Loucy (cell line): ENCODE measurements around the gene CPED1.

Source experiments
- H2AFZ ChIP-seq: fragments of 200-600 bp; sonication (generic); 2 replicates; pipeline ENCODE4 v1.6.0; 2016; ENCODE audit warnings: antibody characterized with exemption, mild to moderate bottlenecking, low read length, moderate library complexity
- H3F3A ChIP-seq: fragments of 200-600 bp; 2 replicates; pipeline ENCODE4 v1.6.0; 2016; ENCODE audit warnings: antibody characterized with exemption, low read depth, mild to moderate bottlenecking
- H3K27me3 ChIP-seq: fragments of 200-600 bp; sonication (generic); 2 replicates; pipeline ENCODE4 v1.6.1; 2014; ENCODE audit warnings: low read length, mild to moderate bottlenecking; ENCODE audit not compliant: insufficient read depth, poor library complexity, severe bottlenecking
- H3K36me3 ChIP-seq: fragments of 200-600 bp; sonication (generic); 2 replicates; pipeline ENCODE4 v1.6.1; 2016; ENCODE audit warnings: low read length; ENCODE audit not compliant: insufficient read depth
- H3K4me1 ChIP-seq: fragments of 200-600 bp; sonication (generic); 2 replicates; pipeline ENCODE4 v1.5.1; 2014; ENCODE audit warnings: low read length, mild to moderate bottlenecking; ENCODE audit not compliant: insufficient read depth, poor library complexity, severe bottlenecking
- H3K4me2 ChIP-seq: fragments of 200-600 bp; sonication (generic); 2 replicates; pipeline ENCODE4 v1.6.0; 2014; ENCODE audit warnings: antibody characterized with exemption, low read length, low read depth, mild to moderate bottlenecking; ENCODE audit not compliant: poor library complexity, severe bottlenecking
- H3K4me3 ChIP-seq: fragments of 200-600 bp; sonication (generic); 2 replicates; pipeline ENCODE4 v1.5.1; 2014; ENCODE audit warnings: low read length, mild to moderate bottlenecking, mixed read lengths; ENCODE audit not compliant: poor library complexity, severe bottlenecking
- H3K79me2 ChIP-seq: fragments of 200-600 bp; sonication (generic); 2 replicates; pipeline ENCODE4 v1.6.1; 2014; ENCODE audit warnings: low read length; ENCODE audit not compliant: insufficient read depth
- H3K9ac ChIP-seq: fragments of 200-600 bp; sonication (generic); 2 replicates; pipeline ENCODE4 v1.6.0; 2014; ENCODE audit warnings: mild to moderate bottlenecking, low read depth, low read length, moderate library complexity; ENCODE audit not compliant: poor library complexity, severe bottlenecking
- H3K9me2 ChIP-seq: fragments of 200-600 bp; sonication (generic); replicated peaks from 2 replicates; pipeline ENCODE4 v1.6.1; 2016; ENCODE audit warnings: low read depth, low read length, mixed read lengths
- H3K9me3 ChIP-seq: fragments of 200-600 bp; sonication (generic); 2 replicates; pipeline ENCODE4 v1.6.1; 2014; ENCODE audit warnings: mild to moderate bottlenecking, antibody characterized with exemption, low read length, low read depth; ENCODE audit not compliant: insufficient read depth
- H4K20me1 ChIP-seq: fragments of 200-600 bp; sonication (generic); 2 replicates; pipeline ENCODE4 v1.6.0; 2014; ENCODE audit warnings: antibody characterized with exemption, low read length, mild to moderate bottlenecking; ENCODE audit not compliant: insufficient read depth, poor library complexity, severe bottlenecking
- EZH2phosphoT487 ChIP-seq: fragments of 200-600 bp; IDR thresholded peaks from 2 replicates; pipeline ENCODE4 v1.6.1; 2018; ENCODE audit warnings: antibody characterized with exemption, mild to moderate bottlenecking, moderate library complexity, borderline replicate concordance
- TF ChIP-seq, protein P1 (sequence below): fragments of 200-600 bp; sonication (generic); conservative IDR thresholded peaks from 2 replicates; pipeline ENCODE4 v1.5.1; 2014; ENCODE audit warnings: mild to moderate bottlenecking, antibody characterized with exemption, low read length

The CPED1 gene

DNA sequence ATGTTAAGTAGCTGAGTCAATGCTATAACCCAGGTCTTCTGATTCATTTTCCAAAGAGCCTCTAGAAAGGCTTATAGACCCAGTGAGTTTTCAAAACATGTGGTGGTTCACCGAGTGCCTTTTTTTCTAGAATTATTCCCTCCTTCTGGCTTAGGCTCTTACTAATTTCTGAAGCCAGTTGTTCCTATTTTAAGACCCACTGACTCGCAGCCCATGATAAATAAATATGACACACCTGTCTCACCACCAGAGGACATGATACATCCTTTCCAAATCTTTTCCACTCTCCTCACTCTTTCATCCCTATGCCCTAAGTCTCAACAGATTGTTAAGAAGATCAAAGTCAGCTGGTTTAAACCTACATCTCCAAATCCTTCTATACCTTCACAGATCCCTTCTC lies 214.3 kb downstream of the CPED1 start:
- H2AFZ ChIP-seq, result no peak overlapping the region
- H3K27me3 ChIP-seq, result no peaks in the 10 kb centered on the region
- no peak overlapping the region for H3K4me2 ChIP-seq
- H3F3A ChIP-seq, result no peaks in the 10 kb centered on the region
- no peaks in the 10 kb centered on the region for H4K20me1 ChIP-seq
- no peaks in the 10 kb centered on the region for H3K9me3 ChIP-seq
- no peak overlapping the region for H3K9ac ChIP-seq
- H3K4me3 ChIP-seq, result no peak overlapping the region
- no peaks in the 10 kb centered on the region for H3K79me2 ChIP-seq
- no peaks in the 10 kb centered on the region for H3K4me1 ChIP-seq
- H3K36me3 ChIP-seq, result no peaks in the 10 kb centered on the region
- H3K9me2 ChIP-seq, result no peaks in the 10 kb centered on the region
- TF ChIP-seq, protein P1, sequence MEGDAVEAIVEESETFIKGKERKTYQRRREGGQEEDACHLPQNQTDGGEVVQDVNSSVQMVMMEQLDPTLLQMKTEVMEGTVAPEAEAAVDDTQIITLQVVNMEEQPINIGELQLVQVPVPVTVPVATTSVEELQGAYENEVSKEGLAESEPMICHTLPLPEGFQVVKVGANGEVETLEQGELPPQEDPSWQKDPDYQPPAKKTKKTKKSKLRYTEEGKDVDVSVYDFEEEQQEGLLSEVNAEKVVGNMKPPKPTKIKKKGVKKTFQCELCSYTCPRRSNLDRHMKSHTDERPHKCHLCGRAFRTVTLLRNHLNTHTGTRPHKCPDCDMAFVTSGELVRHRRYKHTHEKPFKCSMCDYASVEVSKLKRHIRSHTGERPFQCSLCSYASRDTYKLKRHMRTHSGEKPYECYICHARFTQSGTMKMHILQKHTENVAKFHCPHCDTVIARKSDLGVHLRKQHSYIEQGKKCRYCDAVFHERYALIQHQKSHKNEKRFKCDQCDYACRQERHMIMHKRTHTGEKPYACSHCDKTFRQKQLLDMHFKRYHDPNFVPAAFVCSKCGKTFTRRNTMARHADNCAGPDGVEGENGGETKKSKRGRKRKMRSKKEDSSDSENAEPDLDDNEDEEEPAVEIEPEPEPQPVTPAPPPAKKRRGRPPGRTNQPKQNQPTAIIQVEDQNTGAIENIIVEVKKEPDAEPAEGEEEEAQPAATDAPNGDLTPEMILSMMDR, result no peak
- TF ChIP-seq EZH2phosphoT487, result no peak

DNA sequence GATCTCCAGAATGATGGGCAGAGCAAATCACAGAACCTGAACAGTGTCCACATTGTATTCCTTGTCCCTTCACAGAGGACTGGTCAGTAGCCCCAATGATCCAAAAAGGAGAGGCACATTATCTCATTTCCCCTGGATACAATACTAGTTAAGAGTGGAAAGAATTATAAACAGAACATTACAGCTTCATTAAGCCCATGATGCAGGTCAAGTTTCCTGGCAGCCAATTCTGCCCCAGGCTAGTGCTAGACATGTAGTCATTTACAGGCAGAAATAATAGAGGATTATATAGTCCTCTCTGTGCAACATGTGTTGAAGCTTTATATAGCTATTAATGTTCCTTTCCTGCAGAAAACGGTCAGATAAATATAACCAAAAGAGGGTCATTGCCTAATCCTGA lies 216.0 kb downstream of the CPED1 start:
- no peaks in the 10 kb centered on the region for H3K79me2 ChIP-seq
- TF ChIP-seq EZH2phosphoT487, result no peak
- TF ChIP-seq, protein P1, result no peak
- no peaks in the 10 kb centered on the region for H3K36me3 ChIP-seq
- H4K20me1 ChIP-seq, result no peaks in the 10 kb centered on the region
- no peaks in the 10 kb centered on the region for H3K9me3 ChIP-seq
- no peaks in the 10 kb centered on the region for H3K9me2 ChIP-seq
- H3K4me2 ChIP-seq, result no peak overlapping the region
- H3K4me1 ChIP-seq, result no peaks in the 10 kb centered on the region
- no peaks in the 10 kb centered on the region for H3F3A ChIP-seq
- H2AFZ ChIP-seq, result no peak overlapping the region
- H3K27me3 ChIP-seq, result no peaks in the 10 kb centered on the region
- no peak overlapping the region for H3K9ac ChIP-seq
- H3K4me3 ChIP-seq, result no peak overlapping the region

DNA sequence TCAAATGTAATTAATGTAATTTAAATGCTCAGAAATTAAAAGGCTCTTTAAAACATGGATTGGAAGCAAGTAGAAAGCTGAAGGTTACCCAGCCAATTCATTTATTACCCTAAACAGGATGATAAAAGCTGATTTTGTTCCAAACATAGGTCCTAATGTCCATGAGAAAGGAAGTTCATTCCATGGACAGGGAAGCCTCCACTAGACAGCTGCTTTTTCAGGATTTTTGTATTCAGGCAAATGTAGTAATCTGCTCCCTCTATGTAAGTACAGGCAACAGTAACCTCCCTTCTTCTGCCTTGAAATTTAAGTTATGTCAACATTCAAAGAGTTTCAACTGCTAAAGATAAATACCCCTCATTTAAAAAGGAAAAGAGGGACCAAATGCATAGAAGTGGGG lies 217.3 kb downstream of the CPED1 start:
- no peak overlapping the region for H3K9ac ChIP-seq
- no peak overlapping the region for H3K4me3 ChIP-seq
- no peak overlapping the region for H2AFZ ChIP-seq
- H3K79me2 ChIP-seq, result no peaks in the 10 kb centered on the region
- H3K4me1 ChIP-seq, result no peaks in the 10 kb centered on the region
- no peaks in the 10 kb centered on the region for H3K27me3 ChIP-seq
- no peaks in the 10 kb centered on the region for H3K9me3 ChIP-seq
- H3K4me2 ChIP-seq, result no peak overlapping the region
- H3F3A ChIP-seq, result no peaks in the 10 kb centered on the region
- H4K20me1 ChIP-seq, result no peaks in the 10 kb centered on the region
- no peak for TF ChIP-seq EZH2phosphoT487
- TF ChIP-seq, protein P1, result no peak
- H3K9me2 ChIP-seq, result no peaks in the 10 kb centered on the region
- H3K36me3 ChIP-seq, result no peaks in the 10 kb centered on the region
